Natural killer cell (primary cell): ENCODE data around the gene CEMIP. TPM values are rescaled to one million over a fixed set of nuclear protein-coding genes. Genes with fewer than 3 reads are reported as not detected.

Source experiments
- ATAC-seq, 3 donors: fragments of 150-1000 bp in 2 of 3; fragments of 200-7000 bp in 1 of 3; cut with Tn5 transposase; 1 replicate in 1 of 3; 2 replicates in 2 of 3; pipeline ENCODE4 v1.10.0; 2021; ENCODE audit warnings: mild to moderate bottlenecking in 2 of 3, moderate library complexity in 2 of 3
- DNase-seq, 2 donors: peaks; one replicate each; pipeline versions ENCODE4 v3.0.0 to v3.0.0-alpha.2; 2013 to 2021; ENCODE audit warnings: mixed read lengths in 1 of 2
- H3K27ac ChIP-seq: one replicate; pipeline ENCODE4 v1.5.1; 2013; ENCODE audit warnings: mild to moderate bottlenecking, low read length
- H3K27me3 ChIP-seq: one replicate; pipeline ENCODE4 v1.6.1; 2013; ENCODE audit warnings: low read length; ENCODE audit not compliant: control insufficient read depth, insufficient read depth
- H3K36me3 ChIP-seq: one replicate; pipeline ENCODE4 v1.6.1; 2013; ENCODE audit warnings: low read length; ENCODE audit not compliant: control insufficient read depth, insufficient read depth
- H3K4me1 ChIP-seq: one replicate; pipeline ENCODE4 v1.6.1; 2013; ENCODE audit warnings: low read length; ENCODE audit not compliant: control insufficient read depth, insufficient read depth
- H3K4me3 ChIP-seq: one replicate; pipeline ENCODE4 v1.5.1; 2013; ENCODE audit warnings: low read length
- H3K9me3 ChIP-seq: one replicate; pipeline ENCODE4 v1.6.1; 2013; ENCODE audit warnings: low read length; ENCODE audit not compliant: control insufficient read depth, insufficient read depth
- H3K27ac Mint-ChIP-seq, 2 donors: one replicate each; pipeline ENCODE4 v1.8.0; 2022; ENCODE audit warnings: mild to moderate bottlenecking in 2 of 2, mixed read lengths in 2 of 2, moderate library complexity in 1 of 2
- H3K27me3 Mint-ChIP-seq, 2 donors: one replicate each; pipeline ENCODE4 v1.8.0; 2022; ENCODE audit warnings: low read depth in 2 of 2, mixed read lengths in 2 of 2
- H3K36me3 Mint-ChIP-seq: one replicate; pipeline ENCODE4 v1.8.0; 2022; ENCODE audit warnings: mixed read lengths
- H3K4me1 Mint-ChIP-seq, 2 donors: one replicate each; pipeline ENCODE4 v1.8.0; 2022; ENCODE audit warnings: mixed read lengths in 2 of 2
- H3K4me3 Mint-ChIP-seq: one replicate; pipeline ENCODE4 v1.8.0; 2022; ENCODE audit warnings: mild to moderate bottlenecking, moderate library complexity, mixed read lengths
- H3K9me3 Mint-ChIP-seq, 2 donors: one replicate each; pipeline ENCODE4 v1.8.0; 2022; ENCODE audit warnings: mixed read lengths in 2 of 2
- WGBS: methylation state at CpG from one replicate; pipeline ENCODE4 v1.1.7; 2013; ENCODE audit warnings: missing lambda C conversion rate; ENCODE audit not compliant: insufficient coverage; 5-methylcytosine and 5-hydroxymethylcytosine counted together
- intact Hi-C: fragments of 100-400 bp; cut with micrococcal nuclease; formaldehyde crosslinking; loops from one replicate; pipeline ENCODE4 v1.14.2; 2022
- total RNA-seq, 4 donors: library from RNA; stranded (reverse); fragments of 120-200 nt in 1 of 4; gene quantifications; one replicate each; pipeline versions ENCODE4 v1.2.3 to v1.2.4, GENCODE V29; 2013 to 2022
- TF ChIP-seq, protein P1 (sequence below): fragments of 200-600 bp; IDR thresholded peaks from one replicate; pipeline ENCODE4 v1.8.0; 2022; ENCODE audit warnings: antibody characterized with exemption

Gene CEMIP
- total RNA-seq, 3 donors from 2014 or later (not counting 1 experiment from before 2014, with no cell fraction given): 0.07 to 0.82 TPM; not detected in 1

DNA sequence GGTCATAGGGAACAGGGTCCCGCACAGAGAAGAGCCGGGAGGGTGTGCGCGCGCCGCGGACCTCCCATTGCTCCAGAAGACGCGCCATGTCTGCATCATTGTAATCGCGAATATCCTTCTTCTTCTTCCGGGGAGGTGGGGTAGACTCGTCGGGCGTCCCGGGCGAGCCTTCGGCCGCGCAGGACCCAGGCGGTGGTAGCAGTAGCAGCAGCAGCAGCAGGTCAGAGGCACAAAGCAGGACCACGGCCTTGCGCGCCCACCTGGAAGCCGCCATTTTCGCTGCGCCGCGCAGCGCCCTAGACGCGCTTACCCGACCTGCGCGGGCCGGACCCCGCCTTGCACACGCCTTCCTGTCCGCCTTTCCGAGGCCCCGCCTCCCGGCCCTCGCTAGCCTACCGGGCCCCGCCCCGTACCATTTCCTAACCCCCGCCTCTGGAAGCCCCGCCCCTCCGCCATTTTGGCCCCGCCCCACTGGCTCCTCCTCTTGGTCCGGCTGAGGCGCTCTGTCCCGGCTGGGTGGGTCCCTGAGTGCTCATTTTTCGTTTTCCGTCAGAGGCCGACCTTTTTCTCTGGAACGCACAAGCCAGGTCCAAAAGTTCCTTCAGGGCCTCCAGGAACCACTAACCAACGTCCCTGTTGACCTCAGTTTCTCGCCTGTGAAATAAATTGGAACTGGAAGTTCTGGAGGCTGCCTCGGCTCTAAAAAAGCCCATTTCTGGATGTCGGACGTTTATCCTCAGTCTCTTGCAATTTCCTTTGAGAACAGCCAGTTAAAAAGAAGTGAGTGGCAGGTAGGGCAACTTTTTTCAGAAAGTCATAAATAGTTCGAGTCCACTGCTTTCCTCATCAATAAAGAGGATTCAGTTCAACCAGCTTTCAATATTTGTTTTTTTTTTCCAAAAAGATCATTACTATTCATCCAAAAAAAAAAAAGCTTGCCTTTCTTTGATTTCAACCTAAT is 210.6 kb downstream of the CEMIP start, which contains the start of gene MESD:
Gene MESD (minus strand): TSS at position 302 of the 961 bp plus-strand sequence. CDS start 28 bp downstream, at position 274.
- ATAC-seq (peak; percentile 99 to 100 (median 100)), DNase-seq (peak; percentile 93 to 98)
- peak within 1 kb of the TSS; percentile 84 for H3K4me3 ChIP-seq
- H3K4me1 ChIP-seq: peaks cover 19% of the 10 kb centered on the region
- no peaks in the 10 kb centered on the region for H3K36me3 ChIP-seq
- H3K27ac ChIP-seq: peak within 1 kb of the TSS; percentile 81
- intact Hi-C loops: loop anchor here (1.0 kb wide), 1 partner anchor 11 kb away; the partner anchor contains the start of gene TLNRD1
- Mint-ChIP-seq H3K27me3 (no peaks in the 10 kb centered on the region), H3K36me3 (no peaks in the 10 kb centered on the region), H3K4me1 (peaks cover 39 to 44% of the 10 kb centered on the region in 2 donors), H3K9me3 (no peaks in the 10 kb centered on the region), H3K27ac (peak within 1 kb of the TSS; percentile 94 to 95), H3K4me3 (peak within 1 kb of the TSS; percentile 95)
- TF ChIP-seq, protein P1, sequence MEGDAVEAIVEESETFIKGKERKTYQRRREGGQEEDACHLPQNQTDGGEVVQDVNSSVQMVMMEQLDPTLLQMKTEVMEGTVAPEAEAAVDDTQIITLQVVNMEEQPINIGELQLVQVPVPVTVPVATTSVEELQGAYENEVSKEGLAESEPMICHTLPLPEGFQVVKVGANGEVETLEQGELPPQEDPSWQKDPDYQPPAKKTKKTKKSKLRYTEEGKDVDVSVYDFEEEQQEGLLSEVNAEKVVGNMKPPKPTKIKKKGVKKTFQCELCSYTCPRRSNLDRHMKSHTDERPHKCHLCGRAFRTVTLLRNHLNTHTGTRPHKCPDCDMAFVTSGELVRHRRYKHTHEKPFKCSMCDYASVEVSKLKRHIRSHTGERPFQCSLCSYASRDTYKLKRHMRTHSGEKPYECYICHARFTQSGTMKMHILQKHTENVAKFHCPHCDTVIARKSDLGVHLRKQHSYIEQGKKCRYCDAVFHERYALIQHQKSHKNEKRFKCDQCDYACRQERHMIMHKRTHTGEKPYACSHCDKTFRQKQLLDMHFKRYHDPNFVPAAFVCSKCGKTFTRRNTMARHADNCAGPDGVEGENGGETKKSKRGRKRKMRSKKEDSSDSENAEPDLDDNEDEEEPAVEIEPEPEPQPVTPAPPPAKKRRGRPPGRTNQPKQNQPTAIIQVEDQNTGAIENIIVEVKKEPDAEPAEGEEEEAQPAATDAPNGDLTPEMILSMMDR: no peak
- H3K27me3 ChIP-seq: no peaks in the 10 kb centered on the region
- H3K9me3 ChIP-seq: no peaks in the 10 kb centered on the region
- under 1% methylated on average over 63 of the region's 63 CpGs for WGBS

DNA sequence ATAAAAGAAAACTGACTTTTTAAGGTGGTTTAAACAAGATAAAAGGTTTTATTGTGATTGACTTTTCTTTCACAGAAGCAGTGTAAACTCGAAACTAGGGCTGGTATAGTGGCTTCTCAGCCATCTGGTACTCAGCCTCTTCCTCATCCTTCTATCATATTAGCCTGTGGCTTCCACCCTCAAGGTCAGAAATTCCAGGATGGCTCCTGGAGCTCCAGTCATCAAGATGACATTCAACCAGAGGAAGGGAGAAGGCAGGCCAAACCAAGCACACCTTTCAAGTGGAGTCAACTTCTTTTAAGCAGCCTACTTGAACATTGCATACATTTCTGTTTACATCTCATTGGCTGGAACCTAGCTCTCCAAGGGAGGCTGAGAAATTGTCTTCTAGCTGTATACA is 211.8 kb downstream of the CEMIP start:
- Histone ChIP-seq H3K27ac (no peak overlapping the region), H3K4me3 (no peak overlapping the region), H3K4me1 (peaks cover 16% of the 10 kb centered on the region), H3K27me3 (no peaks in the 10 kb centered on the region), H3K9me3 (no peaks in the 10 kb centered on the region), H3K36me3 (no peaks in the 10 kb centered on the region)
- 69% methylated on average over 1 of the region's 1 CpG for WGBS
- intact Hi-C loops: loop anchor here (1.0 kb wide), 1 partner anchor 9 kb away; the partner anchor contains the start of gene TLNRD1
- DNase-seq: no peak
- Mint-ChIP-seq H3K36me3 (no peaks in the 10 kb centered on the region), H3K4me1 (peaks cover 34 to 36% of the 10 kb centered on the region in 2 donors), H3K27me3 (no peaks in the 10 kb centered on the region), H3K4me3 (peak overlapping the region; percentile 6), H3K9me3 (no peaks in the 10 kb centered on the region), H3K27ac (no peak overlapping the region)
- TF ChIP-seq, protein P1: no peak
- ATAC-seq: no peak

DNA sequence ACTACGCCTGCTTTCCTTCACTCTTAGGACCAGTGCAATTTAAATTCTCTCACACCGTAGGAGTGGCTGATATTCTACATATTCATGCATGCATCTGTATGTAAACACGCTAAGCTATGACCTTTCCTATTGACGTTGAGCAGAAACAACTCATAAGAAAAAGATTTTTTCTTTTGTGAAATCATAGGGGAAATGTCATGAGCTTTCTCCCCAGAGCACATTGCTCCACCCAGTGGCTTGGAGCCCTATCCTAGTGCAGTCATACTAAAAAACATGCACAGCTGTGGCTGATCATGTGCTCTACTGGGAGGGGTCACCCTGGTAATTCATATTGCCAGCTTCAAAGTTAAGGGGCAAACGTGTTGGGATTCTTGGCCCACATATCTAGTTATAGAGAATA is 212.3 kb downstream of the CEMIP start:
- Histone ChIP-seq H3K27me3 (no peaks in the 10 kb centered on the region), H3K36me3 (no peaks in the 10 kb centered on the region), H3K9me3 (no peaks in the 10 kb centered on the region), H3K27ac (no peak overlapping the region), H3K4me3 (no peak overlapping the region), H3K4me1 (peaks cover 16% of the 10 kb centered on the region)
- peaks cover 33 to 34% of the 10 kb centered on the region in 2 donors for H3K4me1 Mint-ChIP-seq
- H3K36me3 Mint-ChIP-seq: no peaks in the 10 kb centered on the region
- DNase-seq: peak in 1 of 2 donors; percentile 40
- H3K27me3 Mint-ChIP-seq: no peaks in the 10 kb centered on the region
- intact Hi-C loops: no loop called here
- TF ChIP-seq, protein P1: no peak
- H3K9me3 Mint-ChIP-seq: no peaks in the 10 kb centered on the region
- H3K27ac Mint-ChIP-seq: no peak overlapping the region
- H3K4me3 Mint-ChIP-seq: no peak overlapping the region
- ATAC-seq: no peak
- 73% methylated on average over 5 of the region's 5 CpGs for WGBS
